UCSD-AML1 (cell line): Measurements from ENCODE around the gene TRERF1.

Experiments used
- DNase-seq: peaks from one replicate; lab custom pipeline; 2025; ENCODE audit not compliant: unreplicated experiment; lab: John Stamatoyannopoulos, UW

The TRERF1 gene

DNA sequence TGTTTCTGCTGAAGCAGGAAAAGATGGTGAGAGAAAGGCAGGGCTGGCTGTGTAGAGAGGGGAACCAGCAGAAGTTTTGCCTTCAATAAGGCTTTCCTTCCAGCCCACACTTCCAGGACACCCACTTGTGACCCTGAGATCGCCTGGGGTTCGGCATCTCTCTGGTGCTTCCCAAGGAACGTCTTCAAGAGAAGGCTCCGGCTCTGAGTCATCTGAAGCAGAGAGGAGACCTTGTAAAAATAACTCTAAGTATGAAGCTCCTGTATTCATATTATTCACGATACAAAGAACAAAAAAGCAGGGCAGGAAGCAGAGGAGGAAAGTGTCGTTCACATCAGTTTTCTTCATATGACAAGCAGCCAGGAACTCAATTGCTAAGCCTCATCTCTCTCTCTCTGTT is 138.7 kb downstream of the TRERF1 start:
- no peak for DNase-seq

GRCh38 chr6:42307141-42307470 is 144.6 kb downstream of the TRERF1 start:
- DNase-seq = no peak

- no peak for DNase-seq
These were observed 145.1 kb downstream of the TRERF1 start for GRCh38 chr6:42306439-42307140.

- DNase-seq = no peak
These were observed 147.5 kb downstream of the TRERF1 start for GRCh38 chr6:42304053-42304712.

- no peak for DNase-seq
These were observed 149.3 kb downstream of the TRERF1 start for GRCh38 chr6:42302411-42302810.

- DNase-seq = no peak
These were observed 149.7 kb downstream of the TRERF1 start for GRCh38 chr6:42301986-42302385.

- no peak for DNase-seq
These were observed 151.0 kb downstream of the TRERF1 start for GRCh38 chr6:42300701-42301100.

DNA sequence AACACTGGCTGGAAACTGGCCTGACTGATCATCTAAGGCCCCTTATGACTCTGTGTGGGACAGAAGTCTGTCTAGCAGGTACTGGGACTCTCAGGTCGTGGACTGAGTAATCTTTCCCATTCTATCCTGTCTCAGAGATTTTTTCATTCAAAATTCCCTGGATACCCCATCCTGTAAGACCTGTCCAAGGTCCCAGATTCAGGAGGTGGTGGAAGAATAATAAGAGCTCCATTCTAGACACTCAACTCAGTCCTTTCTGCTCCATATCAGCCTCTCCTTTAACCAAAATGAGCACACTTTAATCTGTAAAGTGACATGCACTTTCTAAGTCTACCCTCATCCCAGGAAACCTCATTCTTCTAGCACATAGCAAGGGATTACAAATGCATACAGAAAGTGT is 151.5 kb downstream of the TRERF1 start:
- no peak for DNase-seq

DNA sequence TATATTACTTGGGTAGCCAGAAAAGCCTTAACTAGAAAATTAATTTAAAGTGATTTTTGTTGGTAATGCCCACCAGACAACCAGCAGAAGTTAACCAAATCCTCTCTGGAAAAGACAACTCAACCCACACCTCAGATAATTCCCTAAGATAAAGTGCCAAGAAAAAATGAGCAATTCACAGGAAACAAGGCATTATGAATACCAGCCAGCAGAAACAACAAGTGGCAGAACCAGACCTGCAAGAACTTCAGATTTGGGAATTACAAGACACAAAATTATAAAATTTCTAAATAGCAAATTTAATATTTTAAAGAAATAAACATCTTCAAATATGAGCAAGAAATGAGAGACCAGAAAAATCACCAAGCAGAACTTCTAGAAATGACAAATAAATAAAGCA is 154.1 kb downstream of the TRERF1 start:
- no peak for DNase-seq

GRCh38 chr6:42296614-42297013 is 155.1 kb downstream of the TRERF1 start:
- DNase-seq = no peak

DNA sequence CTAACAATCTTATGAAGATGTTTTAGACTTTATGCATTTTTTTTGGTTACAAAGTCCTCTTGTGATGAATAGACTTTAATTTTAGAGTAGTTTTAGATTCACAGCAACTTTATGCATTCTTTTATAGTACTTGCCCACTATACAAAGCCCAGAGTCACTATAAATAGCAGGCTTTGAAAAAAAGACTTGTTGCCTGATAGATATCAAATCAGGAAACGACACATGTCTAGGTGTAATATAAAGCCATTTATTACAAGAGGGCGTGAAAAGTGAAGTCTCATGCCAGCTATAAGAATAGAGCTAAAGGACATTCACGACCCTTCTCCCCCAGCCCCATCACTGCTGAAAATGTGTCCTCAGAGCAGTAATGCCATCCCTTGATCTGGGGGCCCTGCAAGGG is 156.0 kb downstream of the TRERF1 start:
- no peak for DNase-seq

GRCh38 chr6:42295181-42295580 is 156.5 kb downstream of the TRERF1 start:
- DNase-seq = no peak

- DNase-seq = no peak
These were observed 157.0 kb downstream of the TRERF1 start for GRCh38 chr6:42294759-42295158.

DNA sequence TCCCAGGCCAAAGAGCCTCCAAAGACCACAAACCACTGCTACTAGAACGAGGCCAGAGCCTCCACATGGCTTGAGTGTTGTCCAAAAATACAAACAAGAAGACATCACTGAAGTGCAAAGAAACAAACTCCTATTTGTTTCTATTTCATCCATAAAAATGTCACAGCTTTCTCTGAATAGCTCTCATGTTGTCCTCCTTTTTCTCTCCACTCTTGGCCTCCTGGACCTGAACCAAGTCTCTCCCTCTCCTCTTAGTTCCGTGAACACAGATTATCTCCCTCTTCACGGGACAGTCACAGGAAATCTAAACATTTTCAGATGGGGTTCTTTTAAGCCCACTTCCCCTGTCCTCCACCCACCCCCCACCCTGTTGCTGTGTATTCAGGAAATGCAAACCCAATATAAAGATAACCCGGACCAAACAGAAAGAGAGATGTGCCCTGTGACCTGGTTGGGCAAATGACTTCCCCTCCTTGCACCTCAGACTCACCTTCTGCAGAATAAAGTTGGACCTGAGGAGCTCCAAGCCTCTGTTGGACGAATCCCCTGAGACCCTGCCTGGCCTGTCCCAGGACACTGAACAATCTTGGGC is 158.2 kb downstream of the TRERF1 start:
- no peak for DNase-seq

GRCh38 chr6:42292004-42292740 is 159.6 kb downstream of the TRERF1 start:
- DNase-seq = no peak

GRCh38 chr6:42287756-42288155 is 164.0 kb downstream of the TRERF1 start:
- no peak for DNase-seq

GRCh38 chr6:42281570-42281969 is 170.2 kb downstream of the TRERF1 start:
- DNase-seq = no peak

GRCh38 chr6:42280966-42281533 is 170.7 kb downstream of the TRERF1 start:
- no peak for DNase-seq

DNA sequence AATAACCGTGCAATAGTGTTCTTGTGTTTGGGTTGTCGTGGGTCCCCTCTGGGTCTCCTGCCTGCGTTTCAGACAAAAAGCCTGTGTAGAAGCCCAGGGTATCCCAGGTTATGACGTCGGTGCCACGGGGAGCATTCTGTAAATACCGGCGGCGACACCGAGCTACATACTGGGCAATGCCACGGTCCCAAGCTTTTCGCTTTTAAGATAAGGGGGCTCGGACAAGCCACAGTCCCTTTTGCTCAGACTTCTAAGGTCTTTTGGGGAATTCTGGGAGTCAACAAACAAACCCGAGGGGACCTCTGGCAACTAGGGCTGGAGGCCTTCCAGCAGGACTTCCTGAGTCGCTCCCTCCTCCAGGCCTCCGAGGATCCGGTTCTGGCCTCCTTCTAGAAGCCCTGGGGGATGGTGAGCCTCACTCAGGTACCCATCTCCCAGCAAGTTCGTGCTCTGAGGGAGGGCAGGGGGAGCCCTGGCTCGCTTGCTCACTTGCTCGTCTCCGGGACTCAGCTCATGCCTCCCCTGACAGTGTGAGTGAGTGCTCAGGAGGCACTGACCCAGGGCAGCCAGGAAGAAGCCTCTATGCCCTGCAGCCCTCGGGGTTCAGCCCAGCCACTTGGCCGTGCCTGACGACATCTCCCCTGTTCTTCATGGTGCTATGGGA is 171.6 kb downstream of the TRERF1 start:
- no peak for DNase-seq

- peak; percentile 25 for DNase-seq
These were observed 172.5 kb downstream of the TRERF1 start for GRCh38 chr6:42279144-42279781.
